Activated CD4-positive, CD25-positive, alpha-beta regulatory T cell treated with anti-CD3 and anti-CD28 coated beads, Interleukin-2, amount 50 U/mL, for 72 hours (primary cell): ENCODE results near the gene RBM44.
"Not testable (repeated sequence)": the region's sequence is repeated elsewhere in the genome, so short reads cannot be mapped to it uniquely, and the experiment has no call there.

Source experiments
- DNase-seq: peaks from one replicate; pipeline ENCODE4 v3.0.0; 2021

Gene RBM44

DNA sequence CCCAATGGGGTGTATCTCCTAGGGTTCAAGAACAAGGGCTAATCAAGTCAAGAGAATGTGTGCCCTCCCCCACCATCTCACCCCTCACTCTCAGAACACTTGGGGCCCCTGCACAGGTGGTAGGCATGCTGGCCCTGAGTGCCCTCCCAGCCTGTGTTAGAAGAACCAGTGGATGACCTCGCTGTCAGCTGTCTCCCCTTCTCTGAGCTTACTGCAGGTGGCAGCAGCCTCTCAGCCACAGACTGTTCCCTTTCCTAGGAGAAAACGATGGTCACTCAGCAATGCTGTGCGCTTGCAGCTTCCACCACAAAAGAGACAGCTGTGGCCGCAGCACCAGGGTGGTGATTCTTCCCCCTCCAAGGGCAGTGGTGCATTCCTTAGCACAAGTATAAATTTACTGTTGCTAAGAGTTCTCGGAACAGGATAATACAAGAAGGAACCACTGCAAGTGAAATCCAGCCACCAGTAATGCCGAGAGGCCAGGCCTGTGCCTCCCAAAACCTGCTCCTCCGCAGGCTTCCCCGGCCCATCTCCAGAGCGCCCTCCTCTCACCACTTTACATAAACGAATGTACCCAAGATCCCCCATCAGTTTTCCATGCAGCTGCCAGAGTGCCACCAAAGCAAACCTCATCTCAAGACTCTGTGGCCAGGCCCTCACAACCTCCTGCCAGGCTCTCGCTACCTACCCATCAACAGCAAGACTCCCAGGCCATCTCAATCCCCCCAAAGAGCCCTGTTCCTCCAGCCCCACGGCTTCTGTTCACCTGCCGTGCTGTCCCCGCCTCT lies 59.9 kb downstream of the RBM44 start:
- DNase-seq: no peak

DNA sequence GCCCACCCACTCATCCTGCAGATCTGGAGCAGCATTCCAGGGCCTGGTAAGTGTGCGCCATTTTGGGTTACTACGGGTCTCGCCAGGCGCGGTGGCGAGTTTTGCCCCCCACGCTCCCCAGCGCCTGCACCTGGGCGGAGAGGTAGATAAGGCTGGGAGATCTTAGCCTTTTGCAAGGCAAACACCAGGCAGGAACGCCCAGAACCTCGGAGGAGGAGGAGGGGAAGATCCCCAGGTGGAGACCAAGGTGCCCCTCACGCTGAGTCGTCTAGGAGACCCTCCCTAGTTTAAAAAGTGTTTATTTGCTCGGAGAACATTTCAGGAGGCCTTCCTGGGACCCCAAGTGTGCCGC lies 60.5 kb downstream of the RBM44 start:
- no peak for DNase-seq

DNA sequence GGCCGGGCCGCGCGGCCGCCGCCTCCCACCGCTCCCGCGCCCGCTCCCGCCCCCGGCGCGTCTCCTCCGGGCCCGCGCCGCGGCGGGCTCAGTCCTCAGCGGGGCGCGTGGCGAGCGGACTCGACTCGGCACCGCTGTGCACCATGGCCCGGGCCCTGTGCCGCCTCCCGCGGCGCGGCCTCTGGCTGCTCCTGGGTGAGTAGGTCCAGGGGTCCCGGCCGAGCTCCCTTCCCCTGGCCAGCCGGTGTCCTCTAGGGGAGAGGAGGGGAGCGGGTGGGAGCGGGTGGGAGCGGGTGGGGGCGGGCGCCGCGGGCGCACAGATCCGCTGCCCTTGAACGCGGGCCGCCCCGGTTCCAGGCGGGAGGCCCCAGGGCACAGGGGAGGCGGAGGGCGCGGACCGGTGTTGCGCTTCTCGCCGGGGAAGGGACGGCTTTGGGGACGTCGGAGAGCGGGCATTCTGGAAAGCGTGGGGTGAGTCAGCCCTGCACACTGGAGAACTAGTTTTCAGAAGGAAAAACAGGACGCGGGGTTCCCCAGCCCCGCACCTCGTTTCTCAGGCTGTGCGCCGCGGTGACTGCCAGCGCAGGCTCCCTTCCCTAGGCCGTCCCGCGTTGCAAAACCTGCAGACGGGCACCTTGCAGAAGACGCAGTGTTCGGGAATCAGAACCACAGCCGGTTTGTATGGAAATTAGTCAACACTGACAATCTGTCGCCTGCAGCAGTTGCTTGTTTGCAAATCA lies 61.1 kb downstream of the RBM44 start, which contains the start of gene RAMP1:
RAMP1 (plus strand) TSS at position 91 of the 740 bp plus-strand sequence; CDS start at position 144, 53 bp downstream.
- no peak for DNase-seq

DNA sequence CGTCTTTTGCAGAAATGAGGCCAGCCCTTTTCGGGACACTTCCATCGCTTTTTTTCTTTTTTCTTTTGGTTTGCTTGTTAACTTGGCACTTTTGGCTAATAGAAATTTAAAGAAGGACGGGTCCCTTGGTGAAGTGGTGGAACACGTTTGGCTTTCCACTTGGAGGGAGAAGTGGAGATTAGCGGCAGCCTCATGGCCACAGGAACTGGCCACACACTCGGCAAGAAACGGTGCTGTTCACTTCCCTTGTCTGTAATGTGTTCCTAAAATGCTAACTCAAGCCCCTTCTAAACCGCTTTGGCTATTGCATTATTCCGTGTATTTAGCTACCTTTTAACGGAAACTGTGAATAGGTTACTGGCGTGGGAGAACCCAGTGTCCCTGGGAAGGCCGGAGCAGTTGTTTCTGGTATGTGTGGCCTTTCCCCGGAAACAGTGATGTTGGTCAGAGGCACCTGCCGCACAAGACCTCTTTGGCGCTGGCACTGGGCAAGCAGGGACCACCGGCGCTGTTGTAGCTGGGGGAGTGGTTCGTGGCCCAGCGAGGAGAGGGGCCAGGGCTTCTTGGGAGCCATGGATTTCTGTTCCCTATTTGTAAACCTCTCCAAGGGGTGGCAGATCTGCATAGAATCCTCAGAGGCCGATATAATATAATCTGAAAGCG lies 61.8 kb downstream of the RBM44 start:
- no peak for DNase-seq

DNA sequence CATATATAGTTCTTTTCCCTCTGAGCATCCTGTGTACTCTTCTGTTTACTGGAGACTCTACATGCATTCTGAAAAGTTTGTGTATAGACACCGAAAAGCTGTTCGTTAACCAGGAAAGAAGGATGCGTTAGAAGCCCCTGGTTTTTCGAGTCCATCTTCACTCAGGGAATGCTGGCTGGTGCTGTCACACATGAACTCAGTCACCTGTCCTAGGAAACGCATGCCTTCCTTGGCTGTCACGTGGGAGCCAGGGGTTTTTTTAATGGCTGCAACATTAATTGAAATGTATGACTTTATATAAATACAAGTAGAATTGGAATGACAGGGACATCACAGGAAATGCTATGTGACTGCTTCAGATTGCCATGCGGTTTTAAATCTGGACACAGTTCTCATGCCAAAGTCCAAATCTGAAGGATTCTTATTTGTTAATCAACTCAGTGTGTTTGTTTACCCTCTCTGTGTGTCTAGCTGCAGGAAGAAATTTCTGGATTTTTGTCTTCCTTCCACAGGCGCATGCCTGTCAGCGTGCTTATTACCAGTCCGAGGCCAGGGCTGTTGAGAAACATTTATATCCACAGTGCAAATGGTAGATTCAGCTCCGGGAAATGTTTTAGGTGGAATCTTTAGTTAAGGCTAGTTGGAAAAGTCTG lies 63.4 kb downstream of the RBM44 start:
- no peak for DNase-seq

DNA sequence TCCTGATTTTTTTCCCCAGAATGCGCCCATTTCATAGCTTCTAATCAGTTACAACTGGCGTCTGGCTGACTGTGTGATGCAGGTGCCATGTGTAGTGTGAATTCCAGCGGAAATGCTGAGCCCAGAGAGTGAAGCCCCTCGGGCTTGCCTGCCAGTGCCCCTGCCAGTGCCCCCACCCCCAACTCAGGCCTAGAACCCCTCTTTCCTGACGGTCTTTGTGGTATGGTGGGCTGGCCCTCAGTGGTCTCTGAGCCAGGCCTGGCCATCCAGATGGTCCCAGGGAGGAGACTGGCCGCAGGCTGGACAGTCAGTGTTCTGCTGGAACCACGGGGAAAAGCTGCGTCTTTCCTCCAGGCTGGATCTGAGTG lies 63.9 kb downstream of the RBM44 start:
- DNase-seq: no peak

DNA sequence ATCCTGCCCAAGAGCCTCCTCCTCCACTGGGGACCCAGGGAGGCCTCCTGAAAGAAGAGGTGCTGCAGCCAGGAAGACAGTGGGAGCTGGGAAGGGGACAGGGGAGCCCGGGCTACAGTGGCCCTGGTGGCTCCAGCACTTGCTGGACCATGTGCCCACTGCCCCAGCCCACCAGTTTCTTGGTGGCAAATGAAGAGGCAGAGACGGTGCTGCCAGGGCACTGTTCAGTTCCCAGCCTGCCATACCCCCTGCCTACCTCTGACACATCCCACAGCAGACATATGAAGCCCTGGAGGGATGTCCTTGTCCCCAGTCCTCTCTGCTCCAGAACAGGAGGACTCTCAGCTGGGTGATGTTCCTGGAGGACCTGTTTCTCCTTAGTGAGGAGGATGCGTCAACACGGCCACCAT lies 64.5 kb downstream of the RBM44 start:
- DNase-seq: no peak

DNA sequence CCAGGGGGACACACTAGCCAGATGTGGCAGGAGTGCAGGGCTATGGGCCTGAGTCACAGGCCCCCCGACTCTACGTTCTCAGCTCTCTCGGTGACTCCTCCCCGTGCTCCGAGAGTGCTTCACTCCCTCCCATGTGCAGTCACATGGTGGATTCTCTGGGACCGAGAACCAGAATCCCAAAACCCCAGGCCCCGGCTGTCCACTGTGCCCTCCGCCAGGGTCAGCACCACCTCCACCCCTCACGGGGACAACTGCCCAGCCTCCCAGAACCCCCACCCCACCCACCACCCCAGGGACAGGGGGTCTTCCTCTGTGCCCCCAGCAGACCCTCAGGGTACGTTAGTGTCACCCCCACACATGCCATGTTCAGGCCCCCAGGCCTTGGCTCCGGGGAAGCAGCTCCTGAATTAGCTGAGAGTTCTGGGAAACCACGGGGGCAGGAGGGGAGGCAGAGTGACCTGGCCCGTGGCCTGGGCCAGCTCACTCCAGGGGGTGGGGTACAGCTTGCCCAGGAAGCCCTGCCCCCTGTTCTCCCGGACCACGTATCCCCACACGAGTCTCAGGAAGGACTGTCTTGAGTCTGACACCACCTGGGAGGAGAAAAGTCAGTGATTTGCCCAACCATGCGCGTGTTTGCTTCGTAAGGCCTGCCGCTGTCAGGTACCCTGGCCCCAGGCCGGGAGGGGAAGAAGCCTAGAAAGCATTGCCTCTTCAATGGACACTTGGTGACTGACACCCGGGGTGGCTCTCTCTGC lies 65.3 kb downstream of the RBM44 start:
- no peak for DNase-seq

DNA sequence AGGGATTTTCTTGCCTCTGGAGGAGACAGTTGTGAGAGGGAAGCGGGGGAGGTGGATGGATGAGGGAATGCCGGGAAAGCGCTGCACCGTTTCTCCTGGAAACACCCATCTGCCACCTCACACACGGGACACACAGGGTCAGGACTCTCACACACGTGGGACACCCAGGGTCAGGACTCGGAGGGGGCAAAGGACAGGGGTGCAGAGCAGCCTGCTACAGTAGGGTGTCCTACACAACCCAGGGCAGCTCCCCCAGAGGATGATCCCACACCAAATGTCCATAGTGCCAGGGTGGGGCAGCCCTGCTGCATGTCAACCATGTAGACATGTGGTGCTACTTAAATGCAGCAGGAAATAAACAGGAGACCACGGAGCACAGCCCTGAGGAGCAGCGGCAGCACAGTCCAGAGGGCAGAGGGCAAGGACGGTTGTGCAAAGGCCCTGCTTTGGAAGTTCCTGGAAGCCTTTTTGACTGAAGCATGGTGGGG lies 65.9 kb downstream of the RBM44 start:
- no peak for DNase-seq

DNA sequence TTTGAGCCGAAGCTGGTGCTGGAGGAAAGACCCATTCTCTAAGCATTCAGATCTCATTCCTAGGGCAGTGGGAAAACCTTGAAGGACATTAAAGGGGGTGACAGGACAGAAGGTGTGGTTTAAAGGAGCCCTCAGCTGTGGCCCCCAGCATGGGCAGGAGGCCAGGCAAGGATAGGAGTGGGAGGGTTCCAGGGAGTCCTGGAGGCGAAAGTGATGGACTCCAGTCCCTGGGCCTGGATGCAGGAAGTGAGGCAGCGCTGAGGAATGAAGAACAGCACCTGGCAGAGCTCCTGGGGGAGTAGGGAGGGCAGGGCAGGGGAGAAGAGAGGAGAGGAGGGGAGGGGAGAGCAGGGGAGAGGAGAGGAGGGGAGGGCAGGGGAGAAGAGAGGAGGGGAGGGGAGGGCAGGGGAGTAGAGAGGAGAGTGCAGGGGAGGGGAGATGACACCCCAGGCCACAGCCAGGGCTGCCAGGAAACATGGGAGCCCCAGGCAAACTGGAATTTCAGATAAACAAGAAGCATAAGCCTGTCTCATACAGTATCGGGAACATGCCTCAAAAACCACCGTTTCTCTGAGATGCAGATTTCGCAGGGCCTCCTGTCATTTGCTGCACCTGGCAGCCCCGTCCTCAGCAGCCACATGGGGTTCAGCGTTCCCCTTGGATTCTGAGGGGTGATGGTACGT lies 66.5 kb downstream of the RBM44 start:
- DNase-seq: no peak

DNA sequence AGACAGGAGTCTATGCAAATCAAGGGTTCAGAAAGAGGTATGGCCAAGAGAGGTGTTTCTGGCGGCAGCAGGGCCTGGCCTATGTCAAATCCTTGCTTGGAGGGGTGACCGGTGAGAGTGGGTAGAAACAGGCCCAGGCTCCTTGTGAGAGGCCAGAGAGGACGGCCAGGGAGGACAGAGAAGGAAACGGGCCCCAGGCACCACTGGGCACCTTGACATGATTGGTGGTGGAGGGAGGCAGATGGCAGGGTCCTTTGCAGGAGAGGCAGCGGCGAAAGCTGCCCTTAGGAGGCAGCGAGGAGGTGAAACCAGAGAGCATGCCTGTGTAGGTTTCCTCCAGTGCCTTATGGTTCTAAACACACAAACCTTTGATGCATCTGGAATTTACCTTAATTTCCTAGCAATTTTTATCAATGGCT lies 67.1 kb downstream of the RBM44 start:
- no peak for DNase-seq

DNA sequence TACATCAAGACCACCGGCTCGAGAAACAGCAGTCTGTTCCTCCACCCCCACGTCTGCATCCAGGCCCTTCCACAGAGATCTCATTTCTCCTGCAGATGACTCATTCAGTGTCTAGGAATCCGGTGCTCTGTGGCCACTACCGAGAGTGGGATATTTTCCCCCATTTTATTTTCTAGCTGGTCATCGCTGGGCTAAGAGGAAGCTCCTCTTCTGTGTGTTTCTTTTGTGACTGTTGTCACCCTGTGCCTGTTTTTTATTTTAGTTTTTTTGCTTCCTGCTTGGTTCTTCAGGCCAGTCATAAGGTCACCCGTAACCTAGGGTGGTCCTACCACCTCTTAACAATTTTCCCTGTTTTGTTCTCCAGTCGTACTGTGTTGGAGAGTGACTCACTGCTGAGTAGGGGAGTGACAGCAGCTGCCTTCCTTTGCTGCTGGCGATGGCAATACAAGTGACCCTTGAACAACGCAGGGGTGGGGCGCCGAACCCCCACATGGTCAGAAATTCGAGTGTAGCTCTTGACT lies 67.6 kb downstream of the RBM44 start:
- no peak for DNase-seq

DNA sequence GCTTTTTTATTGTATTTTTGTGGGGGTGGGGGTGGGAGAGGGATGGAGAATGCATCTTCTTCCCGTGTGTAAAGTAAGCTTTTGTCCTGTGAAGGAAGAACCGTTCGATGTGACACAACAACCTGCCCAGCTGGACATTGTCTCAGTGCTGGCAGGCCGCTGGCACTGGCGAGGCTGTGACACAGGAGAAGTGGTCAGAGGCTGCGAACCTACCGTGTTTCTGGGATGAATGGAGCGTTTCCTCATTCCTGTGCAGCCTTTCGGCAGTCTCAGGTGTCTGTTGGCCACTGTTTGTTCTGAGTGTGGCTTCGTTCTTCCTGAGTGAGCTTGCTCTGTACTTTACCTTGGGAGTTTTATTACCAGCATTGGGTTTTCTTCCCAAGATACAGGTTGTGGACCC lies 68.9 kb downstream of the RBM44 start:
- DNase-seq: no peak

DNA sequence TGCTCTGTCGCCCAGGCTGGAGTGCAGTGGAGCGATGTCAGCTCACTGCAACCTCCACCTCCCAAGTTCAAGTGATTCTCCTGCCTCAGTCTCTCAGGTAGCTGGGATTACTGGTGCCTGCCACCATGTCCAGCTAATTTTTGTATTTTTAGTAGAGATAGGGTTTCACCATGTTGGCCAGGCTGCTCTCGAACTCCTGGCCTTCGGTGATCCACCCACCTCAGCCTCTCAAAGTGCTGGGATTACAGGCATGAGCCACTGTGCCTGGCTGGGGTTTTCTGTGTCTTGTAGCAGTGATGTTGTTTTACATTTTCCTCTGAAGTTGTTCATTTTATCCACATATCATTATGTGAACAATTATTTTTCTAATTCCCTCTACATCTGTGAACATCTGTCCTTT lies 69.5 kb downstream of the RBM44 start:
- DNase-seq: not testable (repeated sequence)

DNA sequence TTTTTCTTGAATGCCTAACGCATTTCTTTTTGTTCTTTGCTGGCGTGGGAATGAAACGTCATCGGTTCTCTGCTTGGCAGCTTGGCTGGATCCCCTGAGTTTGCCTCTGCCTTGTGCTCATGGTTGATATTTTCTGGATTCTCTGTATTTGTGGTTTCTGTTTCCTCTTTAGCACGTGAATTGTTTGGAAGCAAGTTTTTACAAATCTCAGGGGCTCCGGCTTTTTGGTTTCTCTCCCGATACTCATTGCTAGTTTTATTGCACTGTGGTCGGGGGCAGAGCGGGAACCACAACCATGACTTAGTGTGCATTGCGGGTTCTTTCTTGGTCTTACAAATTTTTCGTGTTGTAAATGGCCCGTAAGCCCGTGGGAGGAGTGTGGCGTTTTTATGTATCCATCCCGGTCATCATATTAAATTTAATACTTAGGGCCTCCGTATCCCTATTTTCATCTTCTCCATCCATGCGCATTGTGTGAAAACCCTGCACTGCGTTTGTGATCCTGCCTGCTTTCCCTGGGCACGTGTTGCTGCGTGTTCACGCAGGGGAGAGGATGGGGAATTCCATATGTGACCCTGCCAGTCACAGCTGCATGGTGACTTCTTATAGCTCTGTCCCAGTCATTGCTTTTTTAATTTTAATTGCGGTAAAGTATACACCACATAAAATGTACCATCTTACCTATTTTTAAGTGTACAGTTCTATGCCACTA lies 70.2 kb downstream of the RBM44 start:
- no peak for DNase-seq

DNA sequence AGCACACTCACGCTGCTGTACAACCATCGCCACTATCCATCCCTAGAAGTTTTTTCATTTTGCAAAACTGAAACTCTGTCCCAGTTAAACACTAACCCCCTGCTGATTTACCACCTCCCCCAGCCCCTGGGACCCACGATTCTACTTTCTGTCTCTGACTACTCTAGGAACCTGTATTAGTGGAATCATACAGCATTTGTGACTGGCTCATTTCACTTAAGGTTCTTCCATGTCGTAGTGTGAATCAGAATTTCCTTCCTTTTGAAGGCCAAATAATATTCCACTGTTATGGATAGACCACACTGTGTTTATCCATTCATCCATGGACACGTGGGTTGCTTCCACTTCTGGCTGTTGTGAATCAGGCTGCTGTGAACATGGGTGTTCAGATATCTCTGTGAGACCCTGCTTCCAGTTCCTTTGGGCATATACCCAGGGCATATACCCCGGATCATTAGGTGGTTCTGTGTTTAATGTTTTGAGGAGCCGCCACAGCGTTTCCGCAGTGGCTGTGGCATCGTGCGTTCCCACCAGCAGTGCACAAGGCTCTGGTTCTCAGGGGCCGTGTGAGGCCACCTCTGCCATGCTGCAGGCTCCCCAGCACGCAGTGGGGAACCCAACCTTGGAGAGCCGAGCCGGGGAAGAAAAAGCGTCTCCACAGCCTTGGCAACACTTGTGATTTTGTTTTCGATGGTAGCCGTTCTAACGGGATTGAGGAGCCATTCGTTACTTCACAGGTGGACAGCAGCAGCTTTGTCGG lies 70.9 kb downstream of the RBM44 start:
- no peak for DNase-seq

DNA sequence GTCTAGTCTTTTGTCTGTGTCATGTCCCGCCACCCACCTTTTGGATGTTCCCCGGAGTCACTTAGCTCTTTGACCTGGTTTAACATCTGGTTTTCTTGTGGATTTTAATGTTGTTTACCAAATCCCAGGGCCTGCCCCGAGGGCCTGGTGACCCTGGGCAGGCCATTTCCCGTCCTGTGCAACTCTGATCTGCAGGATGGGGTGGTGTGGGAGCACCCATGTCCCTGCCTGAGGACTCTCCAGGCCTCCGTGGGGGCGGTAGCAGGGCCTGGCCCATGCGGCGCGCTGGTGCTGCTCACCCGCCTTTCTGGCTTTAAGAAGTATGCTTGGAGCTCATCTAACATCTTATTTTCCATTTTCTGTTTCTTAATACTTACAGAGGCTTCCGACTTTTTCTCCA lies 71.5 kb downstream of the RBM44 start:
- DNase-seq: no peak

DNA sequence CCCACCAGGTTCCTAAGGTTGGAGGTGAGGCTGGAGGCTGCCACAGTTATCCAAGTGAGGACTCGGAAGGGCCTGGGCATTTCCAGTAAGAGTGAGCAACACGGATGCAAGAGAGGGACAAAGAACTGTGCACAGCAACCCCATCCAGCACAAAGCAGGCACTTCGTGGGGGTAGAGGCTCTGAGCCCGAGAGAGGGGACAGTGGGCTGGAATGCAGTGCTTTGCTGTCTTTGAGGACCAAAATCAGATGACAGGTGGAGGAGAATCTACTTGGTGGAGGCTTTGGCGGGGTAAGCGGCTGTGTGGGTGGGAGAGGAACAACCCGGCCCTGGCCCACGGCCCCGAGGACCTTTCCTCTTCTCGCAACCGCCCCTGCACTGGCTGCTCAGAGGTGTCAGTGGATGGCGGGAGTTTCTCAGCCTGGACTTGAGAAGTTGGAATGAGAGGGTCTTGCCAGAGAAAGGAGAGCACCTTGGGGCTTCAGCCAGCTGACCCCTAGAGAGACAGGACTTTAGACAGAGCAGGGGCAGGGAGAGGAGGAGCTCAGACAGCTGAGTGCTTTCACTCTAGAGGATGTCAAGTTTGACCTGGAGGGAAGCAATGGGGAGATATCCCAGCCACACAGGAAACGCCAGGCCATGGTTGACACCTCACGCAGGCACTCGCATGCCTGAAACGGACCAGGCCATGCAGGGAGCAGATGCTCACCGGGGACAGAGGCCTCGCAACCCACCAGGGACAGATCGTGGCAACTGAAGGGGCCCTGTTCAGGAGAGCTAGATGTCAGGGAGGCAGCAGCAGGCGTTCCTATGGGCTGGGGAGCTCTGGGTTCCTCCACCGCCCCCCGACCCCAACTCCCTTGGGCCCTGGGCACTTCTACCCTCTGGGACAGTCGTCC lies 72.4 kb downstream of the RBM44 start:
- no peak for DNase-seq
